GM12873 (cell line): Measurements from ENCODE around the gene CP.

Experiments
- TF ChIP-seq, protein P1 (sequence below): IDR thresholded peaks from 2 replicates; pipeline ENCODE4 v1.5.1; 2012; ENCODE audit warnings: low read depth, mild to moderate bottlenecking, moderate library complexity, low read length, control low read depth; ENCODE audit not compliant: insufficient read depth; ENCODE audit errors: missing control alignments

The CP gene

DNA sequence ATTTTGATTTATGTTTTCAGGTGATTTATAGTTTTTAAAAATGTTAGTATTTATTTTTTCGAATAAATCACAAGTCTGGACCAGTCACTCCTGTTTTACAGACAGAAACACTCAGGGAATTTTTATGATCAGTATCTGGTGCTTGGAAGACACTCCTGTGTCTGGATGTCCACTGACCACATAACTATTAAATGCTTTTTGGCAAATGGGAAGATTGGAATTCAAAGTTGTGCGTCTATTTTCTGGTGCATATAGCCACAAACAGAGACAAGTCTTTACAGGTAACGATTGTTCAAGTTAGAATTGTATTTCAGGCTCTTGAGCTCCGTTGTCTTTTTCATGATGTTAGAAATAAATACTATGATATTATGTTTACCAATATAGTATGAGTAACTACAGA, 12.2 kb downstream of the CP start:
- TF ChIP-seq, protein P1, sequence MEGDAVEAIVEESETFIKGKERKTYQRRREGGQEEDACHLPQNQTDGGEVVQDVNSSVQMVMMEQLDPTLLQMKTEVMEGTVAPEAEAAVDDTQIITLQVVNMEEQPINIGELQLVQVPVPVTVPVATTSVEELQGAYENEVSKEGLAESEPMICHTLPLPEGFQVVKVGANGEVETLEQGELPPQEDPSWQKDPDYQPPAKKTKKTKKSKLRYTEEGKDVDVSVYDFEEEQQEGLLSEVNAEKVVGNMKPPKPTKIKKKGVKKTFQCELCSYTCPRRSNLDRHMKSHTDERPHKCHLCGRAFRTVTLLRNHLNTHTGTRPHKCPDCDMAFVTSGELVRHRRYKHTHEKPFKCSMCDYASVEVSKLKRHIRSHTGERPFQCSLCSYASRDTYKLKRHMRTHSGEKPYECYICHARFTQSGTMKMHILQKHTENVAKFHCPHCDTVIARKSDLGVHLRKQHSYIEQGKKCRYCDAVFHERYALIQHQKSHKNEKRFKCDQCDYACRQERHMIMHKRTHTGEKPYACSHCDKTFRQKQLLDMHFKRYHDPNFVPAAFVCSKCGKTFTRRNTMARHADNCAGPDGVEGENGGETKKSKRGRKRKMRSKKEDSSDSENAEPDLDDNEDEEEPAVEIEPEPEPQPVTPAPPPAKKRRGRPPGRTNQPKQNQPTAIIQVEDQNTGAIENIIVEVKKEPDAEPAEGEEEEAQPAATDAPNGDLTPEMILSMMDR: no peak

DNA sequence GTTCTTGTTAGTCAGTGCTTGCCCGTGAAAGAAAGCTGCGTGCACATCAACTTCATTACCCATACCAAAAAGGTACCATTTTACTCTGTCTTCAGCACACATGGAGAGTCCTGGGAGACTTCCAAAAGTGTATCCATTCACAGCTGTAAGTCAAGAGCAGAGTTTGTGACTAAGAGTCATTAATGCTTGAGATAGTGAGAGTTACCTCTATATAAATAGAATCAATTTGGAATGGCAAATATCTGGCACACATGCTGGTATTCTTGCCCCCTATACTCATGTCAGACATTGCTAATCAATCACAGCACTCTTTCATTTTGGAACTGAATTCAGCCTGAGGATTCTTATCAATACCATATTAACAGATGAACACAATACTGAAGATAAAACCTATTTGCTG, 14.2 kb downstream of the CP start:
- TF ChIP-seq, protein P1: no peak

DNA sequence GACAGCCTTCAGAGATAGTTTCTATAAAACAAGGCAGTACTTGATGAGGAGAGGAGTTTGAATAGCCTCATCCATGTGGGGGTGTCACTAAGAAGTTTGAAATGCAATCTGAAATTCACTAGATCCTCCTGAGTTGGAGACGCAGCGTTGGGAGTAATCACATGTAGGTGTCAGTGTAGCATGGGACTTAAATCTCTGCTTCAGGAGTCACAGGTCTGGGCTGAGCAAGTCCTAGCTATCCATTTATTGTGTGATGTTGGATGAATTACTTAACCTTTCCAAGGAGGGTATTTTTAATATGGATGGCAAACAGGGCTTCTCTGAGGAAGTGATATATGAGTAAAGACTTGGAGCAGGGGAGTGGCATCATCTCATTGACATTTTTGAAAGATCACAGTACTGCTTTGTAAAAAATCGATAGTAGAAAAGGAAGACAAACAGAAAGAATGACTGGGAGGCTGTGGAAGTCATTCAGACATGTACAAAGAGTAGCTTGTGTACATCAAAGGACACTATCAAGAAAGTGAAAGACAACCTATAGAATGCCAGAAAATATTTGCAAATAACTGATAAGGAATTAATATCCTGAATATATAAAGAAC, 17.1 kb downstream of the CP start:
- TF ChIP-seq, protein P1: no peak

DNA sequence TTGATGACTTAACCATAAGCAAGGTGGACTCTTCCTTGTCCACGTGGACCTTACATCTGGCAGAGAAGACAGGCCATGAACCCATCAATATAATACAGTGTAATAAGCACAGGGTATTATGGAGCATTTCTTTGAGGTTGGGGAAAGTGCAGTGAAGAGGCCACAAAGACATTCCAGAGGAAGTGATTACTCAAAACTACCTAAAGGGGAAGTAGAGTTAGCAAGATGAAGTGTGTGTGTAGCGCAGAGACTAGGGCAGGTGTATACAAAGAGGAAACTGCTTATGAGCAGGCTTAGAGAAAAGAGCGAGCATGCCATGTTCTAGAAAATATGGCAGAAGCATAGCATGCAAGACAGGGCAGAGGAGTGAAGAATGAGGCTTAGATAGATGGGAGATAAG, 17.9 kb downstream of the CP start:
- TF ChIP-seq, protein P1: no peak

DNA sequence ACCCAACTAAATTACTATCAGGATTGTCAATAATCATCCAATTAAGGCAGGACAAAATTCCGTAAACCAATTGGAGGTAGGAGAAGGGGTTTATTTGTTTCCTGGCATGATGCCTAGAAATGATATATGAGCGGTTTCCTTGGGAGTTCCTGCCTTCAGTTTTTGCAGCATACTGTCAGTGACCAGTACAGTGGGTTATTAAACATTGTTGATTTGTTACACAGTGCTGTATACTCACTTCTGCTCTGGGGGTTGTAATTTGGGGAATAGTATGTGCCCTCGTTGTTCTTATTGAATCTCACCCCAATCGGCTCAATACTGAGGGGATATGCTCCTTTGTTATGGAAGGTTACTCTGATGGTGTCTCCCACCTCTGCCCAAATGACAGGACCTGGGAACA, 22.2 kb downstream of the CP start:
- TF ChIP-seq, protein P1: no peak

DNA sequence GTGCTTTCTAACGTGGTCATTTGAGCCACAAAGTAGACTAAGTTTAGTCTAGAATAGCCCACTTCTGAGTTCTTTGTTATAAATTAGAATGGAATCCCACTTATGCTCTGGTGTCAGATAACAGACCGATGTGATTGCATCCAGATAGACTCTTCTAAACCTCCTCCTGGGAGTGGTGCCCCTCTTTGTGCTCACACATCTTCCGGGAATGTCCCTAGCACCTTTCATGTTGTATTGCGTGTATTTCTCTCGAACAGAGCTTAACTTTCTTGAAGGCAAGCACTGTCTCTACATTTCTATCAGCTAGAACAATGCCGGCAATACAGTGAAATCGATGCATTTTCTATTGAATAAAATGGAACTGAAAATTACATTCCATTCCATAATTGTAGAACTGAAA, 23.0 kb downstream of the CP start:
- TF ChIP-seq, protein P1: no peak

DNA sequence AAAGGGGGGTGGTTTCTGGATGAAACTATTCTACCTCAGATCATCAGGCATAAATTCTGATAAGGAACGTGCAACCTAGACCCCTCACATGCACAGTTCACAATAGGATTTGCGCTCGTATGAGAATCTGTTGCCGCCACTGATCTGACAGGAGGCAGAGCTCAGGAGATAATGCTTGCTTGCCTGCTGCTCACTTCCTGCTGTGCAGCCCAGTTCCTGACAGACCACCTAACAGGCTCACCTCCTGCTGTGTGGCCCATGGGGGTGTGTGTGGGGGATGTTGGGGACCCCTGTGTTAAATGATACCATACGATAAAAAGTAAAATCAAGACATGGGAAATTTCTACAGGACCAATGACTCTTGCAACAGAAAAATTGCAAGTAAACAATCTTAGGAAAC, 24.0 kb downstream of the CP start:
- TF ChIP-seq, protein P1: no peak
